Lung microvascular endothelial cell (primary cell): ENCODE data around the gene OGFOD3. TPM values are rescaled to one million over a fixed set of nuclear protein-coding genes. Genes with fewer than 3 reads are reported as not detected.
A peak's percentile ranks its signal among the peaks of the same experiment; 100 is the strongest.

Experiments used
- DNase-seq, 2 donors: peaks; one replicate each; pipeline versions ENCODE4 v3.0.0 to v3.0.0-alpha.2; 2010; ENCODE audit warnings: low read depth in 2 of 2
- total RNA-seq: library from RNA; depleted of rRNA; stranded (reverse); fragments of >200 nt; gene quantifications from 2 replicates; pipeline ENCODE4 v1.2.1, GENCODE V29; 2014

The OGFOD3 gene
- total RNA-seq, 1 donor from 2014 or later, result 19.8 TPM

DNA sequence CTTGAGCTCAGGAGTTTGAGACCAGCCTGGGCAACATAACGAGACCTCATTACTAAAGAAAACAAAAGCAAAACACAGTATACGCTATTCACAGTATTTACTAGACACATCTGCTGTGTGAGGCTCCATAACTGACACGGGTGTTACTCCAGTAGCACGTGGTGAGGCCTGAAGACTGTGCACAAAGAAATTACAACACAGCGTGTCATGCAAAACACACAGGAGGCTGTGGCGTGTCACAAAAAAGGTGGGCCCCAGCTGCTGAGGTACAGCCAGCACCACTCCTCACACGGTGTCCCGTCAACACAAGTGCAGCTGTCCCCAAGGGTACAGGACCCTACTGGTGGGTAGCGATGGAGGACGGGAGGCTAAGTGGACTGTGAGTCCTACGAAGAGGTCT is 29.5 kb upstream of the OGFOD3 start:
- DNase-seq, result no peak

DNA sequence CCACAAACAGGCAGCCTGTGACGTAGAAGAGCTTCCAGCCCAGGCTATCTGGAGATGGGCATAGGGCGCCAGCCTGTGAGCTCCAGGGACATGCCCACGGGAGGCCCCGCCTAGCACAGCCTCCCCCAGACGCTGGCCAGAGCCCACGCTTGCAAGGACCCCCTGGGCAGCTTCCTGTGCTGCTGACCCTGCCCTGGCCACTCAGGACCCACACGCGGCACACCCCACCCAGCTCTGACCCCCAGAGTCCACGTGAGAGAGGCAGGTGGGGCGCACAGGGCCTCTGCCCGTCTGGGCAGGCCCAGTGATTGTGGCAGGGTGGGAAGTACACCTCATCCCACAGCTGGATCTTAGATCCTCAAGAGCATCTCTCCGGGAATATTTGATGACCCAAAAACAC is 28.3 kb upstream of the OGFOD3 start:
- DNase-seq, result no peak

DNA sequence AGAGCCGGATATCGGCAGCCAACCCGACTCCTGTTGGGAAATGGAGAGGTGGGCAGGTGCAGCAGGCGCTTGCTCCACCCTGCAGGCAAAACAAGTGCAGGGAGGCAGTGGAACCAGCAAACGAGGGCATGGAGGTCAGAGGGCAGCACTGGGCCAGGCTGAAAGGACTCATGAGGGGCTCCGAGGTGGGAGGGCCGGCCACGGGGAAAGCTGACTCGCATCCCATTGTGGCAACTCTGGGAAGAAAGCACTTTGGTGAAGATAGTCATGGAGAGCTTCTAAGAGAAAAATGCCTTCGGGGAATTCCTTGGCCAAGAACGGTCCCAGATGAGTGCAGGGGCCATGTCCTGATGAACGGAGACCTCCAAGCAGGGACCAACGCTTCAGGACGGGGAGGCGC is 27.7 kb upstream of the OGFOD3 start:
- no peak for DNase-seq

DNA sequence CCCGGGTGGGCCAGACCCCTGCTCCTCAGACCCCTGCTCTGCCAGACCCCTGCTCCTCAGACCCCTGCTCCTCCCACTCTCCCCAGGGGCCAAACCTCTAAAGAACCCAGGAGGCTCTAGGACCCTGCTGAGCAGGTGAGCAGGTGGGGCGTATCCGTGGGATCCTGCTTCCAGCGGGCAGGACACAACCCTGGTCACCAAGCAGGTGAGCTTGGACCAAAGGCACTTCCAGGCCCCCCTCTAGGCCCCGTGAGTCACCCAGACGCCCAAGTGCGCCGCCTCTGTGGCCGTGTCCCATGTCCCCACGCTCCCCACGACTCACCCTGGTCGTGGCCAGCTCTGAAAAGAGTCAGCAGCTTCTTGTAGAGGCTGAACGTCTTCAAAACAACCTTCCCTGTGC is 27.2 kb upstream of the OGFOD3 start:
- no peak for DNase-seq

DNA sequence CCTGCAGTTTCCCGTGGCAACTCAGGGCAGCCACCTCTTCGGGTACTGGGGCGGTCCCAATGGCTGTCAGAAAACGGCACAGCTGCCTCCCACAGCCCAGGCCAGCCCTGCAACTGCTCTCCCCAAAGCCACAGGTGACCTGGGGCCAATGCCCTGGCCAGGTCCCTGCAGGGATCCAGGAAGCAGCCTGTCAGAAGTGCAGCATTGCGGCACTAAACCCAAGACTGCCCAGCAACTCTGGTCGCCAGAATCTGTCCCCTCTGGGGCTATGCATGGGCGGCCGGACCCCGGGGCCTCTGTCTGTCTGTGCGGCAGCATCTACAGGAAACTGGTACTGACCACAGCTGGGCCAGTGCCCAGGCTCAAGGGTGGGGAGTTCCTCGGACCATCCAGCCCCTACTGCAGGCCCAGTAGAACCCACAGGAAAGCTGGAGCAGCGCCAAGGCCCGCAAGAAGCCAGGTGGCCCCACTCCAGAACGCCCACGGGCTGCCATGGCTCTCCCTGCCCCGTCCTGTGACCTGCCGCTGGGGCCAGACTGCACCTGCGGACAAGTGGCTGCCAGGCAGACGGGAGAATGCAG is 26.6 kb upstream of the OGFOD3 start:
- peak; percentile 25 to 44 for DNase-seq

- no peak for DNase-seq
Observed at GRCh38 chr17:82444284-82444893, 26.0 kb upstream of the OGFOD3 start.

- no peak for DNase-seq
Observed at GRCh38 chr17:82443465-82444283, 25.3 kb upstream of the OGFOD3 start.

- DNase-seq, result no peak
Observed at GRCh38 chr17:82442643-82443464, 24.5 kb upstream of the OGFOD3 start.

- no peak for DNase-seq
Observed at GRCh38 chr17:82441691-82442487, 23.5 kb upstream of the OGFOD3 start.

DNA sequence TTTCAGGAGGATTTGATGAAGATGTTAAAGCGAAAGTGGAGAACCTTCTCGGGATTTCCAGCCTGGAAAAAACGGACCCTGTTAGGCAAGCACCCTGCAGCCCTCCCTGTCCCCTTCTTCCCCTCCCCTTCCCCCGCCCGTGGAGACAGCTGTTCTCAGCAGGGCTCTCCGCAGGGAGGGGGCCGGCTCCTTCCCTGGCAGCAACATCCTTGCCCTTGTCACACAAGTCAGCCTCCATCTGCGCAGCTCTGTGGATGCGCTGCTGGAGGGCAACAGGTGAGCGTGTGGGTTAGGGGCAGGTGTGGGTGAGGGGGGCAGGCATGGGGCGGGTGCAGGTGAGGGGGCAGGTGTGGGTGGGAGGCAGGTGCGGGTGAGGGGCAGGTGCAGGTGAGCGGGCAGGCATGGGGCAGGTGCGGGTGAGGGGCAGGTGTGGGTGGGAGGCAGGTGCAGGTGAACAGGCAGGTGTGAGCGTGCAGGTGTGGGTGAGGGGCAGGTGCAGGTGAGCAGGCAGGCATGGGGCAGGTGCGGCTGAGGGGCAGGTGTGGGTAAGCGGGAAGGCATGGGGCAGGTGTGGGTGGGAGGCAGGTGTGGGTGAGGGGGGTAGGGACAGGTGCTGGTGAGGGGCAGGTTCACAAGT is 22.7 kb upstream of the OGFOD3 start:
- no peak for DNase-seq

GRCh38 chr17:82440469-82440981 is 22.1 kb upstream of the OGFOD3 start:
- no peak for DNase-seq

GRCh38 chr17:82439829-82440365 is 21.5 kb upstream of the OGFOD3 start:
- no peak for DNase-seq

- DNase-seq, result no peak
Observed at GRCh38 chr17:82439194-82439828, 20.9 kb upstream of the OGFOD3 start.

DNA sequence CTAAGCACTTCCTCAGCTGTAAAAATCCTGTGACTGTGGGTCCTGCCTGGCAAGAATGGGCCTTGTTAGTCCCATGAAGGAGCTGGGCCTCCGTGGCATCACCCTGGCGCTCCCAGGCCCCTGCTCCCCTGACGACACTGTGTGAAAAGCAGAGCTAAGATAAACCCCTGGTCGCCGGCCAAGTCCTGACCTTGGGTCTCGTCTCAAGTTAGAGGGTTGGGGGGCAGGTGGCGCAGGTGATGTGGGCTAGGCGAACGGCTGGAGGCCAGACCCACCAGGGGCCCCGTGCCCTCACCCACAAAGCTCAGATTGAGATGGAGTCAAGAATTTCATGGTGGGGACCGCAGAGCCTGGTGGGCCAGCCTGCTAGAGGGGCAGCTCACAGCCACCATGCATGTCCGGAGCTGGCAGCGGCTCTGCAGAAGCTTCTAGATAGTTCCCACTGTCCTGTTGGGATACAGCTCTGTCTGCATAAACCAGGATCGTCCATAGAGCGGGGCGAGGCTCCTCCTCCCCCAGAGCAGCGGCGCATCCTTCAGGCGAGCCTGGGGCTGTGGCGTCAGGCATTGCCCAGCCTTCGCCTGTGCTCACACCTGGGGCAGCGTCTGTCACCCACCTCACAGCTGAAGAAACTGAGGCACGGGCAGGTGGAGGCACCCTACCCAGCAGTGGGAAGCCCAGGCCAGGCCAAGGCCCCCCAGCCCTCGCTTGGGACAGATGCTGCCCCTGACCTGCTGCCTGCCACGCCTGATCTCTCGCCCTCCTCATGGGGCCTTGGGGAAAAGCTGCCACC is 20.2 kb upstream of the OGFOD3 start:
- no peak for DNase-seq

DNA sequence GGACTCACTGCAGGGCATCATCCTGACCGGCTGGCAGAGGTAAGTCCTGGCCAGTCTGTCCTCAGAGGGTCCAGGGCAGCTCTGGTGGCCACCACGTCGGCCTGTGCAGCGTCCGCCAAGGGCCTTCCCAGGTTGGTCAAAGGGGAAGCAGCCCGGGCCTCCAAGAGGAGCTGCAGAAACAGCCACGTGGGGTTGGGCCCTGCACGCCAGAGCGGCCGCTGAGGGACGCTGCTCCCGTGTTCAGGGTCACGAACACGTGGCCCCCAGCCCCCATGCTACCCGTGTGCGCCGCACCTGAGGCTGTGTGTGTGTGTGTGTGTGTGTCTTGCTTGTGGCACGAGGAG is 18.9 kb upstream of the OGFOD3 start:
- no peak for DNase-seq

DNA sequence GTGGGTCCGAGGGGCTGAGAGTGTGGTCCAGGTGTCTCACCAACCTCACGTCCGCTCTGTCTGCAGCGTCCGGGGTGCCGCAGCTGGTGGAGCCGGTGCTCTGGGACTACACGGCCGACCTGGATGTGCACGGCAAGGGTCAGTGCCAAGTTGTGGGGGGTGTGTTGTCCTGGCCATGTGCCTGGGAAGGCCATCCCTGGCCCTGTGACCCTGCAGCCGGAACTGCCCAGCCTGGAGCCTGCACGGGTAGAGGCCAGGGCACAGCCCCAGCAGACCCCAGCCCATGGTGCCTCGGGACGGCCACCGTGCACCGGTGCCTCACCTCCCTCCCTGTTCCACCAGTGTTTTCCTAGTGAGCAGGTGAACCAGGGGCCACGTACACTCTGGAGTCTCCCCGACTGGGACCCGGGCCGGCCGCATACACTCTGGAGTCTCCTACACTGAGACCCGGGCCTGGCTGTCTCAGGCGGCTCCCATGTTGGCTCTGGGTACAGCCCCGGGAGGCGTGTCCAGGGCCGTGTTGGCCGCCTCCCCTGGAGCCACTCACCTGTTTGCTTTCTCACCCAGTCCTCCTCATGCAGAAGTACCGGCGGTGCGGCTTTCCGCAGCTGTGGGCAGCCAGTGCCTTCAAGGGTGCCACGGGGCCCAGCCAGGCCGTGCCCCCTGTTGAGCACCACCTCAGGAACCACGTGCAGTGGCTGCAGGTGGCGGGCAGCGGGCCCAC is 18.4 kb upstream of the OGFOD3 start:
- no peak for DNase-seq

DNA sequence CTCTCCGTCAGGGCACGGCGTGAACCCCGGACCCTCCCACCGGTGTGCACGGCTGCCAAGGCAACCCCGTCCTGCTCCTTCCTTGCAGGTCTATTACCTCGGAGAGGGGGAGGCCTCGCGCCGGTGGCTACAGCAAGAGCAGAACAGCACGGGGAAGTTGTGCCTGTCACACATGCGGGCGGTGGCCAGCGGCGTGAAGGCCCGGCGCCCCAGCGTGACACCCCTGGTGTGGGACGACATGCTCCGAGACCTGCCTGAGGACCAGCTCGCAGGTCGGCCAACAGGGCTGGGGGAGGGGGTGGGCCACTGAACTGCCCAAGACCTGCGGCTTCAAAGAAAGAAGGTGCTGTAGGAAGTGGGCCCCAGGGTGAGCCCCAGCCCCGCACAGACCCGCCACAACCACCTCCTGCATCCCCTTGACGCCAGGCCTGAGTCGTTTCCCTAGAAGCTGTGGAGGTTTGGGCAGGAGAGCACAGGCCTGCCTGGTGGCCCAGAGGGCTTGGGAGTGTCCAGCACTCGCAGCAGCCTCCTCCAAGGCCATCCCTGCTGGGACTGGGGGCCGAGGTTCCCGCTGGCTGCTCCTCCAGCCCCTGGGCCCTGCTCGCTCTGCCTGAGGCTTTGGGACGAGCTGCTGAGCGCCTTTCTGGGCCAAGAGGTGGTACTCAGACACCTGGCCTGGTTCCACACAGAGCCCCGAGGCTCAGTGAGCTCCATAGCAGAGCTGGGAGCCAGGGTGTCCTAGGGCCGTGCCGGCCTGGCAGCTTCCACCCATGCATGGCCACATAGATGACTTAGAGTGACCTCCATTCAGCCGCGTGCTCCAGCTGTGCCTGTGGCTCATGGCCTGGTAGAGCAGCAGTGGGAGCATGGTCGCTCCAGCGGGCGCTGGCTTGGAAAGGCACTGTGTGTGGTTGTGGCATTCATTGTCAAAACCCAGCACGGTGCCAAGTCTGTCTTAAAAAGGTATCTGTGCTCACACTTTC is 17.5 kb upstream of the OGFOD3 start:
- no peak for DNase-seq
